Stomach (tissue), 9 donors: ENCODE measurements around the gene BCAS3. TPM values are rescaled to one million over a fixed set of nuclear protein-coding genes. Genes with fewer than 3 reads are reported as not detected.

Source experiments
- DNase-seq, 2 donors: peaks; one replicate each; pipeline versions ENCODE4 v3.0.0 to v3.0.0-alpha.2; 2013 to 2019
- H3K27ac ChIP-seq, 5 donors: fragments of 200-600 bp in 4 of 5; sonication (generic) in 4 of 5; one replicate each; pipeline ENCODE4 v1.5.1; 2013 to 2019; ENCODE audit warnings: mild to moderate bottlenecking in 1 of 5, moderate library complexity in 1 of 5
- H3K27me3 ChIP-seq, 3 donors: fragments of 200-600 bp; sonication (generic); one replicate each; pipeline ENCODE4 v1.5.1; 2017 to 2019; ENCODE audit warnings: mixed run types in 1 of 3
- H3K36me3 ChIP-seq, 4 donors: fragments of 200-600 bp; sonication (generic); 1 replicate in 3 of 4; 2 replicates in 1 of 4; pipeline ENCODE4 v1.5.1; 2016 to 2019
- H3K4me1 ChIP-seq, 4 donors: fragments of 200-600 bp; sonication (generic); one replicate each; pipeline ENCODE4 v1.5.1; 2016 to 2019
- H3K4me3 ChIP-seq, 4 donors: fragments of 200-600 bp; sonication (generic) in 3 of 4; one replicate each; pipeline ENCODE4 v1.5.1; 2016 to 2019; ENCODE audit warnings: mild to moderate bottlenecking in 1 of 4
- H3K9me3 ChIP-seq, 4 donors: fragments of 200-600 bp; sonication (generic); one replicate each; pipeline ENCODE4 v1.5.1; 2016 to 2019
- EP300 ChIP-seq: sonication (generic); formaldehyde crosslinking; IDR thresholded peaks from one replicate; pipeline ENCODE4 v1.6.1; 2017; ENCODE audit warnings: antibody characterized with exemption
- POLR2A ChIP-seq, 4 donors: fragments of 450-650 bp; IDR thresholded peaks; one replicate each; pipeline ENCODE4 v1.6.1; 2016; ENCODE audit warnings: antibody characterized with exemption in 4 of 4, control low read depth in 2 of 4, mild to moderate bottlenecking in 1 of 4, moderate library complexity in 1 of 4
- POLR2AphosphoS5 ChIP-seq, 3 donors: sonication (generic); formaldehyde crosslinking; IDR thresholded peaks; one replicate each; pipeline ENCODE4 v1.6.1; 2016; ENCODE audit warnings: antibody characterized with exemption in 3 of 3
- WGBS, 5 donors: extraction: QIAGEN DNeasy Blood & Tissue Kit in 3 of 5; methylation state at CpG; one replicate each; pipeline versions ENCODE4 v1.1.5 to v1.1.7; 2013 to 2018; 5-methylcytosine and 5-hydroxymethylcytosine counted together
- intact Hi-C: fragments of 100-400 bp; cut with DNase I; formaldehyde crosslinking; loops from one replicate; pipeline ENCODE4 v1.15.1; 2023; ENCODE audit warnings: low total_unique reads
- polyA plus RNA-seq, 3 donors: library from polyadenylated mRNA; stranded (reverse); fragments of 200-250 nt; gene quantifications; one replicate each; pipeline ENCODE4 v1.2.3, GENCODE V29; 2013
- total RNA-seq, 5 donors: library from RNA; depleted of rRNA; stranded (reverse); fragments of >200 nt; gene quantifications; one replicate each; pipeline versions ENCODE4 v1.1.0 to v1.2.3, GENCODE V29; 2014 to 2016
- TF ChIP-seq, protein P1 (sequence below), 7 experiments: fragments of 450-650 bp in 4 of 7; fragments of 200-600 bp in 3 of 7; sonication (generic) in 3 of 7; IDR thresholded peaks; one replicate each; pipeline ENCODE4 v1.5.1; 2016 to 2019; ENCODE audit warnings: antibody characterized with exemption in 7 of 7, control low read depth in 2 of 7, mild to moderate bottlenecking in 1 of 7
- donor health status: healthy with polysubstance abuse.
- donor health status: Bipolar disorder and iron deficiency.
- donor health status: healthy.

Gene BCAS3
- total and polyA plus RNA-seq, 8 donors = 4.9 to 150 (median 25.3) TPM

DNA sequence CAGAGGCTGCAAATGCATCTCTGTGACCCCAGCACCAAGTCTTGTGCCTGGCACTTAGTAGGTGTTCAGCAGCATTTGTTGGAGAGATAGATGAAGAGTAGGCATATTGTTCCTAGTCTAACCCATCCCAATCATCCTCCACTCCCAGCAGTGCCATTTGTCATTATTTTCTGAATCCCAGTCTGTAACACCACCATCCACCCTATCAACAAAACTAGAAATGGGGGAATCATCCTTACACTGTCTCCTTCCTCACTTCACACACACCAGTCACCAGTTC is 626.1 kb downstream of the BCAS3 start:
- TF ChIP-seq, protein P1, sequence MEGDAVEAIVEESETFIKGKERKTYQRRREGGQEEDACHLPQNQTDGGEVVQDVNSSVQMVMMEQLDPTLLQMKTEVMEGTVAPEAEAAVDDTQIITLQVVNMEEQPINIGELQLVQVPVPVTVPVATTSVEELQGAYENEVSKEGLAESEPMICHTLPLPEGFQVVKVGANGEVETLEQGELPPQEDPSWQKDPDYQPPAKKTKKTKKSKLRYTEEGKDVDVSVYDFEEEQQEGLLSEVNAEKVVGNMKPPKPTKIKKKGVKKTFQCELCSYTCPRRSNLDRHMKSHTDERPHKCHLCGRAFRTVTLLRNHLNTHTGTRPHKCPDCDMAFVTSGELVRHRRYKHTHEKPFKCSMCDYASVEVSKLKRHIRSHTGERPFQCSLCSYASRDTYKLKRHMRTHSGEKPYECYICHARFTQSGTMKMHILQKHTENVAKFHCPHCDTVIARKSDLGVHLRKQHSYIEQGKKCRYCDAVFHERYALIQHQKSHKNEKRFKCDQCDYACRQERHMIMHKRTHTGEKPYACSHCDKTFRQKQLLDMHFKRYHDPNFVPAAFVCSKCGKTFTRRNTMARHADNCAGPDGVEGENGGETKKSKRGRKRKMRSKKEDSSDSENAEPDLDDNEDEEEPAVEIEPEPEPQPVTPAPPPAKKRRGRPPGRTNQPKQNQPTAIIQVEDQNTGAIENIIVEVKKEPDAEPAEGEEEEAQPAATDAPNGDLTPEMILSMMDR (IDR thresholded peaks at IDR 0.05) = no peak
- TF ChIP-seq EP300 (no peak), POLR2AphosphoS5 (IDR thresholded peaks at IDR 0.05) (no peak), POLR2A (IDR thresholded peaks at IDR 0.05) (no peak)

GRCh38 chr17:61305024-61305423 is 627.4 kb downstream of the BCAS3 start:
- H3K27me3 ChIP-seq = no peaks in the 10 kb centered on the region
- no peak overlapping the region for H3K4me3 ChIP-seq
- WGBS, 5 donors = 60 to 85% (median 74%) methylated on average over 1 of the region's 1 CpG
- no peak for DNase-seq
- no peaks in the 10 kb centered on the region for H3K36me3 ChIP-seq
- peak overlapping the region in 2 of 5 donors; percentile 30 to 46 for H3K27ac ChIP-seq
- H3K4me1 ChIP-seq = peaks cover 0 to 45% (median 9%) of the 10 kb centered on the region in 4 donors
- TF ChIP-seq POLR2A (IDR thresholded peaks at IDR 0.05) (no peak), EP300 (no peak)
- H3K9me3 ChIP-seq = no peaks in the 10 kb centered on the region
- intact Hi-C loops = no loop called here

More for the DNA sequence above, 626.1 kb downstream of the BCAS3 start:
- peaks cover 0 to 33% (median 7%) of the 10 kb centered on the region in 4 donors for H3K4me1 ChIP-seq
- intact Hi-C loops = no loop called here
- no peaks in the 10 kb centered on the region for H3K27me3 ChIP-seq
- no peaks in the 10 kb centered on the region for H3K9me3 ChIP-seq
- no peaks in the 10 kb centered on the region for H3K36me3 ChIP-seq
- peak overlapping the region in 3 of 5 donors; percentile 55 to 66 (median 64) for H3K27ac ChIP-seq
- no peak overlapping the region for H3K4me3 ChIP-seq
- no peak for DNase-seq

DNA sequence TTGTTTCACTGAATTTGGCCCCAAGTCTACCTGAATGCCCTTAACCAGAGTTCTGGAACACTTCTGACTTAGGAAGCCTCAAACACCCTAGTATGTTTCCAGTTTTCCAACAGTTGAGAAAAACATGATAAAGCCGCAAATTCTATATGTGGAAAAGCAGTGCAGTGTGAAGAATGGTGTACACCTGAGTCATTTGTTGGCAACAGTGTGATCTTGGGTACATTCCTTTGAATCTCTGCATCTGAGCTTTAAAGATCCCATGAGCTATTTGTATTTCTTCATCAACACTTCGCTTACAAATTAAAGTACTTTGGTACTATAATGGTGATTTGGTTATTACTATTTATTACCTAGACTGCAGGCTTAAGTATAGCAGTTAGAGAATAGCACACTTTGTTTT is 628.4 kb downstream of the BCAS3 start:
- intact Hi-C loops = no loop called here
- H3K36me3 ChIP-seq = no peaks in the 10 kb centered on the region
- H3K4me1 ChIP-seq = peaks cover 0 to 37% (median 7%) of the 10 kb centered on the region in 4 donors
- H3K9me3 ChIP-seq = no peaks in the 10 kb centered on the region
- H3K4me3 ChIP-seq = no peak overlapping the region
- no peaks in the 10 kb centered on the region for H3K27me3 ChIP-seq
- no peak for DNase-seq
- no peak overlapping the region for H3K27ac ChIP-seq
- WGBS, 5 donors = 92 to 99% (median 94%) methylated on average over 2 of the region's 2 CpGs
- no peak for TF ChIP-seq POLR2AphosphoS5 (IDR thresholded peaks at IDR 0.05)
- TF ChIP-seq EP300 = no peak
- no peak for TF ChIP-seq POLR2A (IDR thresholded peaks at IDR 0.05)

DNA sequence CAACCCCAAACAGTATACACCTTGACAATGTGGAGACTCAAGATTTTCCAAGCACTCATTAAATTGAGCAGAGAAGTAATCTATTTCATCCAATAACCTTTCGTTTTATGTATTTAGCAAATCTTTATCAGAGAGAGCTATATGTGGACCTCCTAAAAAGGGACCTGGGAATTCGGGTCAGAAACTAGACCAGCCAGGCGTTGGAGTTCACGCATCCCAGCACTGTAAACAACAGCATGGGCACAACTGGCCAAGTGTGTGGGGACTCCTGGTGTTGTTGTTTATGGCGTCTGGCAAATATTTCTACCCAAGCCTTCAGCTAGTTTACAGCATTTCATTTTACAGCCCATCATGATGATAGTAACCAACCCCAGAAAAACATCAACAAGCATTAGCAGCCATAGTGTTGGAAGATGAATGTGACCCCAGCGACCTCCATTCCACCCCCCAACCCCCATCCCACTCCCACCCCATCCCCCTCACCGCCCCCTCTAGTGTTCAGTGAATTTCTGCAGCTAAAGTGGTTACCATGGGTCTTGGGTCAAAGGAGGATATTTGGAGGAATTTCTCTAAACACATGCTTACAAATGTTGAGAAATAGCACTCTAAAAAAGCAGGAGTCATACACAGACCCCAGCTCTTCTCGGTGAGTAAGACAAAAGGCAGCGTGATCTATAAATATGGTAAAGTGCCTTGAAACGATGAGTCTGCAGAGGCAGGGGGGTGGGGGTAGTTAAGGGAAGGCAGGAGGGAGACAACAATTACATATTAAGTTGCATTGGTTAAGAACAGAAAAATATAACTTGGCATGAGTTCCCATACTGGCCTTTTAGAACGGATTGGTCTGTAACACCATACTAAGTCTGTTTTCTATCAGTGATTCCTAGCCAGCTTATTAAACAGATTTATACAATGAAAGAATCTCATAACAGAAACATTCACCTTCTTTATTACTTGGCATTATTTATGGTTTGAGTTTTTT is 630.5 kb downstream of the BCAS3 start:
- Histone ChIP-seq H3K4me3 (no peak overlapping the region), H3K27me3 (no peaks in the 10 kb centered on the region), H3K27ac (peak overlapping the region in 4 of 5 donors; percentile 63 to 78 (median 72)), H3K36me3 (no peaks in the 10 kb centered on the region), H3K9me3 (no peaks in the 10 kb centered on the region), H3K4me1 (peaks cover 0 to 32% (median 5%) of the 10 kb centered on the region in 4 donors)
- peak in 2 of 3 donors; percentile 21 to 56 for TF ChIP-seq POLR2AphosphoS5 (IDR thresholded peaks at IDR 0.05)
- no peak for TF ChIP-seq EP300
- intact Hi-C loops = no loop called here
- 71 to 80% (median 75%) methylated on average over 11 of the region's 11 CpGs for WGBS, 5 donors
- peak in 1 of 2 donors; percentile 70 for DNase-seq

DNA sequence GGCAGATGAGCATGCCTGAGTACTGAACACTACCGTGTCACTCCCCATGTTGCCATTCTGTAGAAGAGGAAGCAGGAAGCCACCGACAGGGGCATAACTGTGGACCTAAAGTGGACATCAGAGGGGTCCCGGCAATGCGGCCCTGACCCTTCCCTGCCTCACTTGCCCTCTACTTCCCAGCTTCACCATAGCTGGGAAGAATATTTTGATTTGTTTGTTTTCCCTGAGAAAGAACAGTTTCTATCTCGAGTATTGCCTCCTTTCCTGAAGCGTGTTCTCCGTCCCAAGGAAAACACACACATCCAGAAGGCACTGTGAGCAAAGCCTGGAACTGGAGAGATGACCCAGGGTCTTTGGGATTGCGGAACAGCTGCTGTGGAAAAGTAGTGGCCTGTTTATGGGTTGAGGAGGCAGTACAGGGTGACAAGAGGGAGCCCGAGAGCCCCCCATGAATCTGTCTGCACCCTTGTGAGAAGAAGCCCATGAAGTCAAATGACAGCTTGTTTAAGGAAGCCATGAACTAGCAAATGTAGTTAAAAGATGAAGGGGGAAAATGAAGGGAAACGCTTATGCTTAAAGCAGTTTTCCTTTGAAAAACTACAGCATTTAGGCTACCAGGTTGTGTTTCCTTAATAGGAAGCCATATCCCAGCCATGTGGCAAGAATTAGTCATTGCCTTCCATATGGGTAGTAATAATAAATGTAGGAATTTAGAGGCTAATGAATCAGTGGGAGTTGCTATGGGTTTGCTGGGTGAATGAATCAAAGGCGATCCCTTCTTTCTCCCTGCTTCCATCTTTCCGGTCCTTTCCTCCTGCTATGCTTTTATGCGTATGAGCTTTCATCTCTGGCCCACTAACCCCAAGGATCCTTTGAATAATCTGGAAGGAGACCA is 632.0 kb downstream of the BCAS3 start:
- Histone ChIP-seq H3K27ac (peak overlapping the region; percentile 46 to 78 (median 71)), H3K4me3 (no peak overlapping the region), H3K4me1 (peaks cover 0 to 39% (median 17%) of the 10 kb centered on the region in 4 donors), H3K9me3 (no peaks in the 10 kb centered on the region), H3K27me3 (no peaks in the 10 kb centered on the region), H3K36me3 (no peaks in the 10 kb centered on the region)
- DNase-seq = no peak
- 78 to 93% (median 87%) methylated on average over 13 of the region's 13 CpGs for WGBS, 5 donors
- TF ChIP-seq, protein P1 (IDR thresholded peaks at IDR 0.05) = no peak
- TF ChIP-seq POLR2AphosphoS5 (IDR thresholded peaks at IDR 0.05) (no peak), EP300 (no peak), POLR2A (IDR thresholded peaks at IDR 0.05) (no peak)
- intact Hi-C loops = no loop called here
